ENCODE results near the gene PRRX2.
"Not testable (repeated sequence)": the region's sequence is repeated elsewhere in the genome, so short reads cannot be mapped to it uniquely, and the experiment has no call there.

The PRRX2 gene

GRCh38 chr9:129761901-129762369 lies 96.5 kb downstream of the PRRX2 start:
- no peak for DNase-seq

- DNase-seq: not testable (repeated sequence)
Observed at GRCh38 chr9:129762370-129762984, 97.0 kb downstream of the PRRX2 start.

GRCh38 chr9:129762985-129763926 lies 97.8 kb downstream of the PRRX2 start:
- no peak for DNase-seq

GRCh38 chr9:129765764-129766317 lies 100.4 kb downstream of the PRRX2 start:
- DNase-seq: no peak

- DNase-seq: no peak
Observed at GRCh38 chr9:129768486-129768885, 103.0 kb downstream of the PRRX2 start.

- no peak for DNase-seq
Observed at GRCh38 chr9:129769669-129770068, 104.2 kb downstream of the PRRX2 start.

- no peak for DNase-seq
Observed at GRCh38 chr9:129770741-129771140, 105.3 kb downstream of the PRRX2 start.
